Naive thymus-derived CD8-positive, alpha-beta T cell (primary cell): ENCODE results near the gene SLC22A17. TPM values are rescaled to one million over a fixed set of nuclear protein-coding genes. Genes with fewer than 3 reads are reported as not detected.
"Not testable (repeated sequence)": the region's sequence is repeated elsewhere in the genome, so short reads cannot be mapped to it uniquely, and the experiment has no call there.

Experiments used
- ATAC-seq, 2 donors: fragments of 150-1000 bp; cut with Tn5 transposase in 1 of 2; sonication (Bioruptor Pico), chemical (Tn5 transposase) in 1 of 2; 1 replicate in 1 of 2; 2 replicates in 1 of 2; pipeline ENCODE4 v1.10.0; 2021; ENCODE audit warnings: mild to moderate bottlenecking in 2 of 2, moderate library complexity in 2 of 2
- POLR2A ChIA-PET: fragments of 350-600 bp; sonication (Branson Sonifier 250); formaldehyde crosslinking; loops from one replicate; lab custom pipeline; 2021; ENCODE audit warnings: antibody characterized with exemption; lab: Charles Lee
- DNase-seq, 10 donors: peaks; one replicate each; pipeline versions ENCODE4 v3.0.0 to v3.0.0-alpha.2; 2020 to 2022
- H3K27ac Mint-ChIP-seq, 10 donors: one replicate each; pipeline ENCODE4 v1.8.0; 2020 to 2022; ENCODE audit warnings: mild to moderate bottlenecking in 10 of 10, mixed read lengths in 10 of 10, moderate library complexity in 4 of 10, inconsistent platforms in 1 of 10
- H3K27me3 Mint-ChIP-seq, 5 donors: one replicate each; pipeline ENCODE4 v1.8.0; 2021 to 2022; ENCODE audit warnings: mixed read lengths in 5 of 5
- H3K36me3 Mint-ChIP-seq, 3 donors: one replicate each; pipeline ENCODE4 v1.8.0; 2020 to 2022; ENCODE audit warnings: mixed read lengths in 3 of 3, mild to moderate bottlenecking in 2 of 3, inconsistent platforms in 1 of 3
- H3K4me1 Mint-ChIP-seq, 4 donors: one replicate each; pipeline ENCODE4 v1.8.0; 2021 to 2022; ENCODE audit warnings: mixed read lengths in 4 of 4
- H3K4me3 Mint-ChIP-seq, 10 donors: one replicate each; pipeline ENCODE4 v1.8.0; 2020 to 2022; ENCODE audit warnings: mild to moderate bottlenecking in 10 of 10, mixed read lengths in 10 of 10, moderate library complexity in 6 of 10, inconsistent platforms in 1 of 10
- H3K9me3 Mint-ChIP-seq, 9 donors: one replicate each; pipeline ENCODE4 v1.8.0; 2020 to 2022; ENCODE audit warnings: mixed read lengths in 9 of 9, mild to moderate bottlenecking in 3 of 9, inconsistent platforms in 1 of 9, moderate library complexity in 1 of 9
- polyA plus RNA-seq, 3 donors: library from polyadenylated mRNA; unstranded; fragments of 300-500 nt; fragmentation: Illumina TruSeq; gene quantifications; one replicate each; pipeline ENCODE4 v1.2.3, GENCODE V29; 2021
- total RNA-seq, 8 experiments: library from RNA in 2 of 8; stranded (reverse) in 2 of 8; gene quantifications; one replicate each; pipeline ENCODE4 v1.2.3 and lab custom pipeline; 2021 to 2026

The SLC22A17 gene
- total RNA-seq: 10 to 100 TPM; 20.8 to 22.6 TPM
- polyA plus RNA-seq: 1 to 10 TPM; 3.9 to 9.6 (median 5.5) TPM
- total RNA-seq (lab: John Stamatoyannopoulos, UW): 2.2 to 18.0 (median 14.3) reads per million in 6 experiments

- Mint-ChIP-seq H3K27me3 (peaks cover 3 to 51% (median 12%) of the 10 kb centered on the region in 5 donors), H3K27ac (peak within 1 kb of the TSS in 8 of 10 donors; percentile 41 to 90 (median 78)), H3K4me3 (peak within 1 kb of the TSS; percentile 75 to 91 (median 86)), H3K36me3 (peaks cover 0 to 4% (median 0%) of the 10 kb centered on the region in 3 donors), H3K4me1 (peaks cover 15 to 21% (median 18%) of the 10 kb centered on the region in 4 donors), H3K9me3 (no peaks in the 10 kb centered on the region)
- DNase-seq (peak; percentile 38 to 83 (median 70)), ATAC-seq (peak; percentile 93 to 95)
- POLR2A ChIA-PET: interaction anchor here (1.0 to 4.5 kb wide), 3 partner anchors 9 to 31 kb away, joined by 3 to 25 read pairs (median 3); partner anchors contain the start of gene PABPN1
Measured at GRCh38 chr14:23352506-23353432, at the start of gene SLC22A17. SLC22A17 (minus strand) TSS chr14:23352887.

GRCh38 chr14:23401291-23401690 is 48.6 kb upstream of the SLC22A17 start:
- Mint-ChIP-seq H3K36me3 (no peaks in the 10 kb centered on the region), H3K4me3 (no peak overlapping the region), H3K27me3 (peaks cover 3 to 21% (median 19%) of the 10 kb centered on the region in 5 donors), H3K4me1 (peaks cover 0 to 5% (median under 1%) of the 10 kb centered on the region in 4 donors), H3K9me3 (no peaks in the 10 kb centered on the region), H3K27ac (peak overlapping the region in 1 of 10 donors; percentile 43)
- DNase-seq (peak in 1 of 10 donors; percentile 8), ATAC-seq (no peak)
- POLR2A ChIA-PET: no interaction called here

DNA sequence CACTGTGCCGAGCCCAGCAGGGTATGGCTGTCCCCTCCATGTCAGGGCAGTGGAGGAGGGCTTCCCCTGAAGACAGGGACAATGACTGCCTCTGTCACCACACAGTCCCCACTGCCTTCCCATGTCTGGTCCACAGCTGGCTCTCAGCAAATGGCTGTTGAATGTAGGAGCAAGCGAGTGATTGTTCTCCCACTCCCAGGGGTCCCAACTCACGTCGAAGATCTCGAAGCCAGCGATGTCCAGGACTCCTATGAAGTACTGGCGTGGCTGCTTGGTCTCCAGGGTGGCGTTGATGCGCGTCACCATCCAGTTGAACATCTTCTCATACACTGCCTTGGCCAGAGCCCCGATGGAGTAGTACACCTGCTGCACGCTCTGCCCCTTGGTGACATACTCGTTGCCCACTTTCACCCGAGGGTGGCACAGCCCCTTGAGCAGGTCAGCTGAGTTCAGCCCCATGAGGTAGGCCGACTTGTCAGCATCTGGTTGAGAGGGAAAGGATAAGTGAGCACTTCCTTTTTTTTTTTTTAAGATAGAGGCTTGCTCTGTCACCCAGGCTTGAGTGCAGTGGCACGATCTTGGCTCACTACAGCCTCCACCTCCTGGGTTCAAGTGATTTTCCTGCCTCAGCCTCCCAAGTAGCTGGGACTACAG is 47.9 kb upstream of the SLC22A17 start:
- H3K9me3 Mint-ChIP-seq, H3K36me3 Mint-ChIP-seq, H3K4me3 Mint-ChIP-seq, POLR2A ChIA-PET, ATAC-seq, H3K27ac Mint-ChIP-seq, H3K4me1 Mint-ChIP-seq: not testable (repeated sequence)
- H3K27me3 Mint-ChIP-seq: peaks cover 3 to 21% (median 19%) of the 10 kb centered on the region in 5 donors
- peak in 1 of 10 donors; percentile 35 for DNase-seq

- Mint-ChIP-seq H3K27me3 (peaks cover 3 to 16% (median 14%) of the 10 kb centered on the region in 5 donors), H3K4me1 (no peaks in the 10 kb centered on the region), H3K36me3 (no peaks in the 10 kb centered on the region), H3K9me3 (no peaks in the 10 kb centered on the region), H3K4me3 (no peak overlapping the region), H3K27ac (no peak overlapping the region)
- peak in 1 of 10 donors; percentile 35 for DNase-seq
- no peak for ATAC-seq
- POLR2A ChIA-PET: no interaction called here
Measured at GRCh38 chr14:23399591-23399990, 46.9 kb upstream of the SLC22A17 start.

- no peaks in the 10 kb centered on the region for H3K36me3 Mint-ChIP-seq
- no peak for DNase-seq
- H3K4me3 Mint-ChIP-seq: no peak overlapping the region
- POLR2A ChIA-PET: no interaction called here
- ATAC-seq: no peak
- peak overlapping the region in 1 of 10 donors; percentile 41 for H3K27ac Mint-ChIP-seq
- no peaks in the 10 kb centered on the region for H3K4me1 Mint-ChIP-seq
- peaks cover 3 to 17% (median 14%) of the 10 kb centered on the region in 5 donors for H3K27me3 Mint-ChIP-seq
- H3K9me3 Mint-ChIP-seq: no peaks in the 10 kb centered on the region
Measured at GRCh38 chr14:23399136-23399535, 46.4 kb upstream of the SLC22A17 start.

DNA sequence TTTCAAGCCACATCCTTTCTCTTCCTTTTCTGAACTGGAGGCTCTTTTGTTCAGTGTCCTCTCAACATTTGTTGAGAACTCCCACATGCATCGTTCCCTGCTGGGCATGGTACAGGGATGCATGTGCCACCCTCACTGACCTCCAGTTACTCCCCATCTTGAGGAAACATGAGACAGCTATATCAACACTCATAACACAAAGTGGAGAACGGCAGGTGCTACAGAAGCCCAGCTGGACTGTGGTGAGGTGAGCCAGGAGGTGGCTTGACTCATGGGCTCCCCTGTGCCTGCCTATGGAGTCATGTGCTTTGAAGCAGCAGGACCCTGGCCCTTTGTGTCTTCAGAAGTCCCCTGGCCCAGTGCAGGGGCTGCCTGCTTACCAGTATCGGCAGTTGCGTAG is 45.7 kb upstream of the SLC22A17 start:
- H3K27me3 Mint-ChIP-seq: peaks cover 3 to 17% (median 9%) of the 10 kb centered on the region in 5 donors

DNA sequence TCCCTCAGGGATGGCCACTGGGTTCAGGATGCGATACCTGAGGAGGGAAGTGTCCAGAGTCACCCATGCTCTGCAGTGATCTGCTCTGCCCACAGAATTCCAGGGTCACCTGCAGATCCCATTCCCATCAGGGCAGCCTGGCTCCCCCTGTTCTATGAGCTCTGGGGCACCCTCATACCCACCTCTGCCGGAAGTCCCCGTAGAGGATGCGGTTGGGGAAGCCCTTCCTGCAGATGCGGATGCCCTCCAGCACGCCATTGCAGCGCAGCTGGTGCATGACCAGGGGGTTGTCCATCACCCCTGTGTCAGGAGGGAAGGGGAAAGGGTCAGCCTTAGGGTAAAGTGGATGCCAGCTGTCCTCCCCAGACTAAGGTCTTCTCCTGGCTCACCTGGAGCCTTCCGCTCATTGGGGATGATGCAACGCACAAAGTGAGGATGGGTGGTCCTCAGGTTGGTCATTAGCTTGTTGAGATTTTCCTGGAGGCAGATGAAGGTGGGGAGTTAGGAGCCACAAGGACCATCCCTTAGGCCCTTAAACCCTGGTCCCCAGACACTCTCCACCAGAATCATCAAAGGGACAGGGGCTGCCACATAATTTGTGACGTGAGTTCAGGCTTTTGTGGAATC is 44.2 kb upstream of the SLC22A17 start:
- H3K4me3 Mint-ChIP-seq: no peak overlapping the region
- POLR2A ChIA-PET: no interaction called here
- DNase-seq: peak in 1 of 10 donors; percentile 48
- H3K36me3 Mint-ChIP-seq: no peaks in the 10 kb centered on the region
- no peak overlapping the region for H3K27ac Mint-ChIP-seq
- no peaks in the 10 kb centered on the region for H3K4me1 Mint-ChIP-seq
- no peak for ATAC-seq
- H3K9me3 Mint-ChIP-seq: no peaks in the 10 kb centered on the region
- peaks cover 0 to 12% (median 4%) of the 10 kb centered on the region in 5 donors for H3K27me3 Mint-ChIP-seq

More for the DNA sequence above, 45.7 kb upstream of the SLC22A17 start:
- no peaks in the 10 kb centered on the region for H3K9me3 Mint-ChIP-seq
- no peak overlapping the region for H3K4me3 Mint-ChIP-seq
- POLR2A ChIA-PET: no interaction called here
- H3K27ac Mint-ChIP-seq: no peak overlapping the region
- DNase-seq: peak in 1 of 10 donors; percentile 53
- ATAC-seq: no peak
- H3K4me1 Mint-ChIP-seq: no peaks in the 10 kb centered on the region
- H3K36me3 Mint-ChIP-seq: no peaks in the 10 kb centered on the region

DNA sequence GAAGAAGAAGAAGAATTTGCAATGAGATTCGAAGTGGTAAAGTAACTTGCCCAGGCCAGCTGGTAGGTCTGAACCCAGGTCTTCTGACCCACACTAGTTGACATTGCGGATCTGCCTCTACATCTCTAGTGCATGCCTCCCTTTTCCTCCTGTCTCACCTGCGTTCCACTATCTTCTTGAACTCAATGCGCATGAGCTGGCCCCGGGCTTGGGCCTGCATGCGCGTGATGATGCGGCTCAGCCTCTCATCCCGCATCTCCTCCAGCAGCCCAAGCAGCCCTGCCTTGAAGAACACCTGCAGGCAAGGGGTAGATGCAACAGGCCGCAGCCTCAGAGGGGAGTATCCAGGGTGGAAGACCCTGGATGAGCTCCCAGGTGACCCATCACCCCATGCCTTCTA is 43.4 kb upstream of the SLC22A17 start:
- POLR2A ChIA-PET: no interaction called here
- H3K36me3 Mint-ChIP-seq: no peaks in the 10 kb centered on the region
- H3K27me3 Mint-ChIP-seq: peaks cover 0 to 7% (median 4%) of the 10 kb centered on the region in 5 donors
- no peak overlapping the region for H3K27ac Mint-ChIP-seq
- no peak overlapping the region for H3K4me3 Mint-ChIP-seq
- no peaks in the 10 kb centered on the region for H3K4me1 Mint-ChIP-seq
- no peaks in the 10 kb centered on the region for H3K9me3 Mint-ChIP-seq
- ATAC-seq (no peak), DNase-seq (no peak)

- ATAC-seq: no peak
- peak overlapping the region in 1 of 10 donors; percentile 6 for H3K27ac Mint-ChIP-seq
- H3K4me1 Mint-ChIP-seq: peaks cover 0 to 3% (median 0%) of the 10 kb centered on the region in 4 donors
- H3K36me3 Mint-ChIP-seq: no peaks in the 10 kb centered on the region
- DNase-seq: no peak
- no peaks in the 10 kb centered on the region for H3K9me3 Mint-ChIP-seq
- H3K27me3 Mint-ChIP-seq: peaks cover 2 to 19% (median 7%) of the 10 kb centered on the region in 5 donors
- H3K4me3 Mint-ChIP-seq: no peak overlapping the region
- POLR2A ChIA-PET: no interaction called here
Measured at GRCh38 chr14:23392613-23393012, 39.9 kb upstream of the SLC22A17 start.

GRCh38 chr14:23389871-23390270 is 37.2 kb upstream of the SLC22A17 start:
- ATAC-seq, H3K4me3 Mint-ChIP-seq, DNase-seq, H3K4me1 Mint-ChIP-seq, H3K27ac Mint-ChIP-seq, H3K36me3 Mint-ChIP-seq, H3K9me3 Mint-ChIP-seq: not testable (repeated sequence)
- POLR2A ChIA-PET: interaction anchor here (0.7 kb wide), 1 partner anchor 318 kb away, joined by 3 read pairs; no protein-coding TSS in a partner anchor
- H3K27me3 Mint-ChIP-seq: peaks cover 2 to 19% (median 7%) of the 10 kb centered on the region in 5 donors

GRCh38 chr14:23389396-23389795 is 36.7 kb upstream of the SLC22A17 start:
- Mint-ChIP-seq H3K9me3 (no peaks in the 10 kb centered on the region), H3K36me3 (no peaks in the 10 kb centered on the region), H3K4me3 (no peak overlapping the region), H3K4me1 (peaks cover 0 to 3% (median 0%) of the 10 kb centered on the region in 4 donors), H3K27me3 (peaks cover 2 to 19% (median 6%) of the 10 kb centered on the region in 5 donors), H3K27ac (no peak overlapping the region)
- DNase-seq (no peak), ATAC-seq (no peak)
- POLR2A ChIA-PET: interaction anchor here (0.7 kb wide), 1 partner anchor 318 kb away, joined by 3 read pairs; no protein-coding TSS in a partner anchor

GRCh38 chr14:23388996-23389395 is 36.3 kb upstream of the SLC22A17 start:
- no peak overlapping the region for H3K4me3 Mint-ChIP-seq
- POLR2A ChIA-PET: interaction anchor here (0.7 kb wide), 1 partner anchor 317 kb away, joined by 3 read pairs; no protein-coding TSS in a partner anchor
- H3K27me3 Mint-ChIP-seq: peaks cover 2 to 19% (median 6%) of the 10 kb centered on the region in 5 donors
- H3K27ac Mint-ChIP-seq: no peak overlapping the region
- no peak for DNase-seq
- peaks cover 0 to 3% (median 0%) of the 10 kb centered on the region in 4 donors for H3K4me1 Mint-ChIP-seq
- no peak for ATAC-seq
- H3K36me3 Mint-ChIP-seq: no peaks in the 10 kb centered on the region
- H3K9me3 Mint-ChIP-seq: no peaks in the 10 kb centered on the region
